ENCODE measurements around the gene PRKCQ. TPM values are rescaled to one million over a fixed set of nuclear protein-coding genes. Genes with fewer than 3 reads are reported as not detected.

PRKCQ gene
- total RNA-seq, 1 experiment from 2014 or later = 0.73 TPM

- CTCF ChIA-PET = no interaction called here
- H3K9me3 Mint-ChIP-seq (ENCODE audit: low read depth, unreplicated experiment) = no peaks in the 10 kb centered on the region
- no peak for DNase-seq
- no TSS peak for BruUV-seq (replicated peaks)
- no peaks in the 10 kb centered on the region for H3K36me3 Mint-ChIP-seq (ENCODE audit: insufficient read depth, unreplicated experiment)
- H3K4me1 Mint-ChIP-seq (ENCODE audit: low read depth, unreplicated experiment) = no peaks in the 10 kb centered on the region
- no peak overlapping the region for H3K4me3 Mint-ChIP-seq (ENCODE audit: low read depth, unreplicated experiment)
- peaks cover 97% of the 10 kb centered on the region for H3K27me3 Mint-ChIP-seq (ENCODE audit: unreplicated experiment)
- H3K27ac Mint-ChIP-seq (ENCODE audit: unreplicated experiment) = no peak overlapping the region
- intact Hi-C loops (cut with micrococcal nuclease; ENCODE audit: unreplicated experiment) = no loop called here
- no peak for TF ChIP-seq CTCF (IDR thresholded peaks at IDR 0.05; ENCODE audit: unreplicated experiment)
Measured at GRCh38 chr10:6621536-6621935, 41.5 kb upstream of the PRKCQ start.

GRCh38 chr10:6619660-6620059 lies 39.6 kb upstream of the PRKCQ start:
- no TSS peak for BruUV-seq (replicated peaks)
- no peak for TF ChIP-seq CTCF (IDR thresholded peaks at IDR 0.05; ENCODE audit: unreplicated experiment)
- Mint-ChIP-seq H3K27me3 (ENCODE audit: unreplicated experiment) (peaks cover 97% of the 10 kb centered on the region), H3K27ac (ENCODE audit: unreplicated experiment) (no peak overlapping the region), H3K4me3 (ENCODE audit: low read depth, unreplicated experiment) (no peak overlapping the region), H3K9me3 (ENCODE audit: low read depth, unreplicated experiment) (no peaks in the 10 kb centered on the region), H3K36me3 (ENCODE audit: insufficient read depth, unreplicated experiment) (no peaks in the 10 kb centered on the region), H3K4me1 (ENCODE audit: low read depth, unreplicated experiment) (no peaks in the 10 kb centered on the region)
- no peak for DNase-seq
- intact Hi-C loops (cut with micrococcal nuclease; ENCODE audit: unreplicated experiment) = no loop called here
- CTCF ChIA-PET = no interaction called here

DNA sequence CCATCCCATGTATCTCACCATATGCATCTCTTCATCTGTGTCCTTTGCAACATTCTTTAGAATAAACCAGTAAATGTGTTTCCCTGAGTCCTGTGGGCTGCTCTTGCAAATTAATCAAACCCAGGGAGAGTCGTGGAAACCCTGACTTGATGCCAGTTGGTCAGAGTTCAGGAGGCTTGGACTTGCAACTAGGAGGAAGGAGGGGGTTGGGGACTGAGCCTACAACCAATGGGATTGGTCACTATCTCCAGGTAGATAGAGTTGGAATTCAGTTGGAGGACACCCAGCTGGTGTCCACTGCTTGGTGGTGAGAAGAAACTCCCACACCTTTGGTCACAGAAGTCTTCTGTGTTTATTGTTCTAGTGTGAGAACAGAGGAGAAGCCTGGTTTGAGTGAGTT lies 38.3 kb upstream of the PRKCQ start:
- intact Hi-C loops (cut with micrococcal nuclease; ENCODE audit: unreplicated experiment) = no loop called here
- Mint-ChIP-seq H3K9me3 (ENCODE audit: low read depth, unreplicated experiment) (no peaks in the 10 kb centered on the region), H3K36me3 (ENCODE audit: insufficient read depth, unreplicated experiment) (no peaks in the 10 kb centered on the region), H3K4me1 (ENCODE audit: low read depth, unreplicated experiment) (no peaks in the 10 kb centered on the region), H3K27me3 (ENCODE audit: unreplicated experiment) (peaks cover 97% of the 10 kb centered on the region), H3K27ac (ENCODE audit: unreplicated experiment) (no peak overlapping the region), H3K4me3 (ENCODE audit: low read depth, unreplicated experiment) (no peak overlapping the region)
- BruUV-seq (replicated peaks) = no TSS peak
- TF ChIP-seq CTCF (IDR thresholded peaks at IDR 0.05; ENCODE audit: unreplicated experiment) = no peak
- CTCF ChIA-PET = no interaction called here
- no peak for DNase-seq

DNA sequence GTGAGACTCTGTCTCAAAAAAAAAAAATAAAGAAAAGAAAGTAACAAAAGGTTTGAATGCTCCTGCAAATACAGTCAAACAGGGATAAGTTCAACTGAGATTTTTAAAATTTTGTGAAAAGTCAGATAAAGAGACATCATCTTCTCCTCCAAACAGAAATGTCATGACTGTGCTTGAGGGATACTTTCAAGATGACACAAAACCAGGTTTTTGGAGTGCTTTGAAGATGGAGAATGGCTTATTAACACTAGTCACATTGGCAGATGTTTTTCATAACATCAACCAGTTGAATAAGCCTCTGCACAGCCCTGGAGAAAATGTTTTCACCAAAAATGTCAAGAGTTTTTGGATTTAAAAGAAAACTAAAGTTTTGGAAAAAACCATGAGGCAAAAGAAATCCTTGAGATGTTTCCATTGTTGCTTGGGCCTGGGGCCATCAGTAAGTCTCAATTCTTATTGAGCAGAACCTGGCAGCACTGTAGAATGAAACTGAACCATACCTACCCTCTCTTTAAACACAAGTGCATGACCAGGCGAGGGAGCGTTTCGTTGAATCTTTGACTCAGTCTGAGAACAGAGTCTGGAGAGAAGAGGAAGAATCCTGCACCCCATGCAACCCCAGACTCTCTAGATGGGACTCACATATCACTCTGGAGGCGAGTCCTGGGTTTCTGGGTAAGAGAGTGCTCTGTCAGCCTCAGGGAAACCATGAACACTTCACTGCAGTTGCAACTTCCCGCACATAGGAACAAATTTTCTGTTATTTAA lies 37.4 kb upstream of the PRKCQ start:
- TF ChIP-seq CTCF (IDR thresholded peaks at IDR 0.05; ENCODE audit: unreplicated experiment) = no peak
- Mint-ChIP-seq H3K4me3 (ENCODE audit: low read depth, unreplicated experiment) (no peak overlapping the region), H3K9me3 (ENCODE audit: low read depth, unreplicated experiment) (no peaks in the 10 kb centered on the region), H3K4me1 (ENCODE audit: low read depth, unreplicated experiment) (no peaks in the 10 kb centered on the region), H3K27ac (ENCODE audit: unreplicated experiment) (no peak overlapping the region), H3K36me3 (ENCODE audit: insufficient read depth, unreplicated experiment) (no peaks in the 10 kb centered on the region), H3K27me3 (ENCODE audit: unreplicated experiment) (peaks cover 97% of the 10 kb centered on the region)
- CTCF ChIA-PET = no interaction called here
- intact Hi-C loops (cut with micrococcal nuclease; ENCODE audit: unreplicated experiment) = no loop called here
- BruUV-seq (replicated peaks) = no TSS peak
- DNase-seq = no peak

Measured in Calu3 (cell line).